Suprapubic skin (tissue), 4 donors: ENCODE results near the gene LTA. TPM values are rescaled to one million over a fixed set of nuclear protein-coding genes. Genes with fewer than 3 reads are reported as not detected.

Experiments
- DNase-seq, 2 donors: peaks; one replicate each; pipeline ENCODE4 v3.0.0-alpha.2; 2019; ENCODE audit warnings: low spot score in 2 of 2
- H3K27ac ChIP-seq: fragments of 200-600 bp; sonication (generic); one replicate; pipeline ENCODE4 v1.5.1; 2019
- H3K27me3 ChIP-seq: fragments of 200-600 bp; sonication (generic); one replicate; pipeline ENCODE4 v1.5.1; 2019
- H3K36me3 ChIP-seq: fragments of 200-600 bp; sonication (generic); one replicate; pipeline ENCODE4 v1.5.1; 2019
- H3K4me1 ChIP-seq: fragments of 200-600 bp; sonication (generic); one replicate; pipeline ENCODE4 v1.5.1; 2019
- H3K4me3 ChIP-seq: fragments of 200-600 bp; sonication (generic); one replicate; pipeline ENCODE4 v1.5.1; 2019; ENCODE audit warnings: mild to moderate bottlenecking
- H3K9me3 ChIP-seq: fragments of 200-600 bp; sonication (generic); one replicate; pipeline ENCODE4 v1.5.1; 2019
- CTCF ChIP-seq, 2 donors: fragments of 200-600 bp in 1 of 2; fragments of 450-650 bp in 1 of 2; sonication (generic) in 1 of 2; IDR thresholded peaks; one replicate each; pipeline ENCODE4 v1.5.1; 2016 to 2019; ENCODE audit warnings: antibody characterized with exemption in 2 of 2, mild to moderate bottlenecking in 1 of 2, moderate library complexity in 1 of 2
- EP300 ChIP-seq: sonication (generic); formaldehyde crosslinking; IDR thresholded peaks from one replicate; pipeline ENCODE4 v1.6.1; 2017; ENCODE audit warnings: antibody characterized with exemption
- POLR2A ChIP-seq, 2 donors: fragments of 450-650 bp; IDR thresholded peaks; one replicate each; pipeline ENCODE4 v1.6.1; 2017; ENCODE audit warnings: antibody characterized with exemption in 2 of 2, mild to moderate bottlenecking in 2 of 2, moderate library complexity in 2 of 2
- POLR2AphosphoS5 ChIP-seq, 3 donors: sonication (generic); formaldehyde crosslinking; IDR thresholded peaks; one replicate each; pipeline ENCODE4 v1.6.1; 2017; ENCODE audit warnings: antibody characterized with exemption in 3 of 3
- WGBS: methylation state at CpG from one replicate; pipeline ENCODE4 v1.1.5; 2018; 5-methylcytosine and 5-hydroxymethylcytosine counted together
- total RNA-seq, 4 donors: library from RNA; depleted of rRNA; stranded (reverse); fragments of >200 nt; gene quantifications; one replicate each; pipeline ENCODE4 v1.1.0, GENCODE V29; 2016

LTA gene
- total RNA-seq, 4 donors from 2014 or later = 0.47 TPM; not detected in 3

GRCh38 chr6:31538805-31539400, 33.2 kb upstream of the LTA start:
- peaks cover 44% of the 10 kb centered on the region for H3K4me1 ChIP-seq
- 54% methylated on average over 6 of the region's 6 CpGs for WGBS

GRCh38 chr6:31540640-31541039, 31.4 kb upstream of the LTA start:
- H3K4me3 ChIP-seq = peak overlapping the region; percentile 72
- no peaks in the 10 kb centered on the region for H3K27me3 ChIP-seq
- peak overlapping the region; percentile 93 for H3K27ac ChIP-seq
- TF ChIP-seq POLR2AphosphoS5 (IDR thresholded peaks at IDR 0.05) (no peak), CTCF (IDR thresholded peaks at IDR 0.05) (no peak), EP300 (no peak), POLR2A (IDR thresholded peaks at IDR 0.05) (no peak)
- 9% methylated on average over 4 of the region's 4 CpGs for WGBS
- H3K36me3 ChIP-seq = peaks cover 45% of the 10 kb centered on the region
- peaks cover 44% of the 10 kb centered on the region for H3K4me1 ChIP-seq
- DNase-seq = no peak
- no peaks in the 10 kb centered on the region for H3K9me3 ChIP-seq

More at GRCh38 chr6:31538805-31539400, 33.2 kb upstream of the LTA start:
- H3K36me3 ChIP-seq = peaks cover 63% of the 10 kb centered on the region
- no peak overlapping the region for H3K27ac ChIP-seq
- no peak for TF ChIP-seq EP300
- no peak for TF ChIP-seq POLR2A (IDR thresholded peaks at IDR 0.05)
- TF ChIP-seq POLR2AphosphoS5 (IDR thresholded peaks at IDR 0.05) = no peak
- no peak for TF ChIP-seq CTCF (IDR thresholded peaks at IDR 0.05)
- H3K27me3 ChIP-seq = no peaks in the 10 kb centered on the region
- DNase-seq = no peak
- H3K4me3 ChIP-seq = peak overlapping the region; percentile 72
- H3K9me3 ChIP-seq = no peaks in the 10 kb centered on the region

- Histone ChIP-seq H3K4me1 (peaks cover 45% of the 10 kb centered on the region), H3K9me3 (no peaks in the 10 kb centered on the region), H3K36me3 (peaks cover 40% of the 10 kb centered on the region), H3K4me3 (peak overlapping the region; percentile 72), H3K27ac (peak overlapping the region; percentile 93), H3K27me3 (no peaks in the 10 kb centered on the region)
- under 1% methylated on average over 21 of the region's 21 CpGs for WGBS
- TF ChIP-seq POLR2A (IDR thresholded peaks at IDR 0.05) (no peak), EP300 (no peak), POLR2AphosphoS5 (IDR thresholded peaks at IDR 0.05) (no peak), CTCF (IDR thresholded peaks at IDR 0.05) (no peak)
- DNase-seq = peak in 1 of 2 donors; percentile 73
Measured at GRCh38 chr6:31541059-31541657, 30.9 kb upstream of the LTA start.

GRCh38 chr6:31541658-31542521, 30.2 kb upstream of the LTA start, which contains the start of gene DDX39B:
Gene DDX39B (minus strand): TSS chr6:31542003. CDS start chr6:31540532, 1,471 bp downstream.
- Histone ChIP-seq H3K9me3 (no peaks in the 10 kb centered on the region), H3K4me1 (peaks cover 53% of the 10 kb centered on the region), H3K27ac (peak within 1 kb of the TSS; percentile 93), H3K27me3 (no peaks in the 10 kb centered on the region), H3K4me3 (peak within 1 kb of the TSS; percentile 72), H3K36me3 (peaks cover 33% of the 10 kb centered on the region)
- whole genome bisulfite sequencing = under 1% methylated on average over 38 of the region's 43 CpGs
- DNase-seq = peak; percentile 97
- TF ChIP-seq EP300 (no peak), POLR2A (IDR thresholded peaks at IDR 0.05) (peak; percentile 78 to 89), POLR2AphosphoS5 (IDR thresholded peaks at IDR 0.05) (peak; percentile 75 to 99 (median 97))

GRCh38 chr6:31543639-31544038, 28.4 kb upstream of the LTA start:
- Histone ChIP-seq H3K9me3 (no peaks in the 10 kb centered on the region), H3K36me3 (peaks cover 15% of the 10 kb centered on the region), H3K4me1 (peaks cover 57% of the 10 kb centered on the region), H3K4me3 (no peak overlapping the region), H3K27ac (no peak overlapping the region), H3K27me3 (no peaks in the 10 kb centered on the region)
- no peak for DNase-seq
- WGBS = 95% methylated on average over 6 of the region's 6 CpGs
- TF ChIP-seq POLR2AphosphoS5 (IDR thresholded peaks at IDR 0.05) (no peak), POLR2A (IDR thresholded peaks at IDR 0.05) (no peak), EP300 (no peak), CTCF (IDR thresholded peaks at IDR 0.05) (no peak)
